GM23338 (cell line): ENCODE measurements around the gene MAP2K7.

Experiments used
- CREB1 ChIP-seq: fragments of 250-450 bp; sonication (Bioruptor Pico); IDR thresholded peaks from 2 replicates; pipeline ENCODE4 v1.5.0; 2020; ENCODE audit warnings: low read depth, mild to moderate bottlenecking, moderate library complexity
- ETS1 ChIP-seq: IDR thresholded peaks from 2 replicates; pipeline ENCODE4 v1.6.1; 2016; ENCODE audit warnings: antibody characterized with exemption
- EZH2 ChIP-seq: fragments of 200-600 bp; sonication (generic); IDR thresholded peaks from one replicate; pipeline ENCODE4 v1.8.0; 2017; ENCODE audit warnings: antibody characterized with exemption, mild to moderate bottlenecking, low read depth; ENCODE audit not compliant: unreplicated experiment
- EZH2phosphoT487 ChIP-seq: fragments of 200-600 bp; sonication (generic); IDR thresholded peaks from one replicate; pipeline ENCODE4 v1.8.1; 2018; ENCODE audit warnings: antibody characterized with exemption; ENCODE audit not compliant: unreplicated experiment
- JUNB ChIP-seq: IDR thresholded peaks from one replicate; pipeline ENCODE4 v1.6.1; 2016; ENCODE audit warnings: antibody characterized with exemption; ENCODE audit not compliant: unreplicated experiment
- NANOG ChIP-seq: IDR thresholded peaks from 2 replicates; pipeline ENCODE4 v1.6.1; 2016; ENCODE audit warnings: antibody characterized with exemption, borderline replicate concordance
- POLR2AphosphoS5 ChIP-seq: IDR thresholded peaks from 2 replicates; pipeline ENCODE4 v1.6.1; 2016; ENCODE audit warnings: antibody characterized with exemption, low read depth
- REST ChIP-seq: IDR thresholded peaks from one replicate; pipeline ENCODE4 v1.6.1; 2018; ENCODE audit warnings: antibody characterized with exemption; ENCODE audit not compliant: unreplicated experiment
- STAT1 ChIP-seq: IDR thresholded peaks from one replicate; pipeline ENCODE4 v1.6.1; 2016; ENCODE audit warnings: antibody characterized with exemption; ENCODE audit not compliant: unreplicated experiment
- ZNF114 ChIP-seq: fragments of 250-450 bp; sonication (Bioruptor Pico); IDR thresholded peaks from 2 replicates; pipeline ENCODE4 v1.5.0; 2020; ENCODE audit warnings: mild to moderate bottlenecking, moderate library complexity
- ZNF331 ChIP-seq: fragments of 250-450 bp; sonication (Bioruptor Pico); IDR thresholded peaks from 2 replicates; pipeline ENCODE4 v1.5.0; 2020; ENCODE audit warnings: low read depth, mild to moderate bottlenecking, moderate library complexity
- TF ChIP-seq, protein P1 (sequence below), 2 experiments: fragments of 200-600 bp in 1 of 2; sonication (generic) in 1 of 2; conservative IDR thresholded peaks; 2 replicates each; pipeline versions ENCODE4 v1.5.1 to v1.6.1; 2016 to 2017; ENCODE audit warnings: antibody characterized with exemption in 2 of 2, low read depth in 2 of 2, mild to moderate bottlenecking in 2 of 2, moderate library complexity in 1 of 2
- TF ChIP-seq, protein P2 (sequence below): fragments of 250-450 bp; sonication (Bioruptor Pico); IDR thresholded peaks from 2 replicates; pipeline ENCODE4 v1.5.0; 2020; ENCODE audit warnings: mild to moderate bottlenecking, moderate library complexity

DNA sequence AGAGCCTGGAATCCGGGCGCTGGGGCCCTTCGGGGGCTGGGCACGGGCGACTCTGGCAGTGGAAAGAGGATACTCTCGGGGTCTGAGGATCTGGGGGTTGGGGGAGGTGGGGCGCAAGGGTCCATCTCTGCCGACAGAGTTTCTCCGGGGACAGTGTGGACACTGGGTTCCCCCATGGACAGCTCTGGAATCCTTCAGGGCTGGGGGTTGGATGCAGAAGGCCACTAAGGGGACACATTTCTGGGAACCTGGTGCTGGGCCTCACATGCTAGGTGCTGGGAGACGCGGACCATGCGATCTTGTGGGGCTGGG is 13.2 kb downstream of the MAP2K7 start:
- TF ChIP-seq EZH2phosphoT487 (no peak), ETS1 (no peak), CREB1 (CRISPR knock-in tag) (no peak), ZNF114 (no peak), NANOG (no peak), POLR2AphosphoS5 (no peak), REST (no peak), EZH2 (peak; percentile 69), STAT1 (no peak), JUNB (no peak), ZNF331 (no peak)
- TF ChIP-seq, protein P1, sequence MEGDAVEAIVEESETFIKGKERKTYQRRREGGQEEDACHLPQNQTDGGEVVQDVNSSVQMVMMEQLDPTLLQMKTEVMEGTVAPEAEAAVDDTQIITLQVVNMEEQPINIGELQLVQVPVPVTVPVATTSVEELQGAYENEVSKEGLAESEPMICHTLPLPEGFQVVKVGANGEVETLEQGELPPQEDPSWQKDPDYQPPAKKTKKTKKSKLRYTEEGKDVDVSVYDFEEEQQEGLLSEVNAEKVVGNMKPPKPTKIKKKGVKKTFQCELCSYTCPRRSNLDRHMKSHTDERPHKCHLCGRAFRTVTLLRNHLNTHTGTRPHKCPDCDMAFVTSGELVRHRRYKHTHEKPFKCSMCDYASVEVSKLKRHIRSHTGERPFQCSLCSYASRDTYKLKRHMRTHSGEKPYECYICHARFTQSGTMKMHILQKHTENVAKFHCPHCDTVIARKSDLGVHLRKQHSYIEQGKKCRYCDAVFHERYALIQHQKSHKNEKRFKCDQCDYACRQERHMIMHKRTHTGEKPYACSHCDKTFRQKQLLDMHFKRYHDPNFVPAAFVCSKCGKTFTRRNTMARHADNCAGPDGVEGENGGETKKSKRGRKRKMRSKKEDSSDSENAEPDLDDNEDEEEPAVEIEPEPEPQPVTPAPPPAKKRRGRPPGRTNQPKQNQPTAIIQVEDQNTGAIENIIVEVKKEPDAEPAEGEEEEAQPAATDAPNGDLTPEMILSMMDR (conservative IDR thresholded peaks at IDR 0.05; ENCODE audit: low read depth in 2 of 2) = no peak
- TF ChIP-seq, protein P2, sequence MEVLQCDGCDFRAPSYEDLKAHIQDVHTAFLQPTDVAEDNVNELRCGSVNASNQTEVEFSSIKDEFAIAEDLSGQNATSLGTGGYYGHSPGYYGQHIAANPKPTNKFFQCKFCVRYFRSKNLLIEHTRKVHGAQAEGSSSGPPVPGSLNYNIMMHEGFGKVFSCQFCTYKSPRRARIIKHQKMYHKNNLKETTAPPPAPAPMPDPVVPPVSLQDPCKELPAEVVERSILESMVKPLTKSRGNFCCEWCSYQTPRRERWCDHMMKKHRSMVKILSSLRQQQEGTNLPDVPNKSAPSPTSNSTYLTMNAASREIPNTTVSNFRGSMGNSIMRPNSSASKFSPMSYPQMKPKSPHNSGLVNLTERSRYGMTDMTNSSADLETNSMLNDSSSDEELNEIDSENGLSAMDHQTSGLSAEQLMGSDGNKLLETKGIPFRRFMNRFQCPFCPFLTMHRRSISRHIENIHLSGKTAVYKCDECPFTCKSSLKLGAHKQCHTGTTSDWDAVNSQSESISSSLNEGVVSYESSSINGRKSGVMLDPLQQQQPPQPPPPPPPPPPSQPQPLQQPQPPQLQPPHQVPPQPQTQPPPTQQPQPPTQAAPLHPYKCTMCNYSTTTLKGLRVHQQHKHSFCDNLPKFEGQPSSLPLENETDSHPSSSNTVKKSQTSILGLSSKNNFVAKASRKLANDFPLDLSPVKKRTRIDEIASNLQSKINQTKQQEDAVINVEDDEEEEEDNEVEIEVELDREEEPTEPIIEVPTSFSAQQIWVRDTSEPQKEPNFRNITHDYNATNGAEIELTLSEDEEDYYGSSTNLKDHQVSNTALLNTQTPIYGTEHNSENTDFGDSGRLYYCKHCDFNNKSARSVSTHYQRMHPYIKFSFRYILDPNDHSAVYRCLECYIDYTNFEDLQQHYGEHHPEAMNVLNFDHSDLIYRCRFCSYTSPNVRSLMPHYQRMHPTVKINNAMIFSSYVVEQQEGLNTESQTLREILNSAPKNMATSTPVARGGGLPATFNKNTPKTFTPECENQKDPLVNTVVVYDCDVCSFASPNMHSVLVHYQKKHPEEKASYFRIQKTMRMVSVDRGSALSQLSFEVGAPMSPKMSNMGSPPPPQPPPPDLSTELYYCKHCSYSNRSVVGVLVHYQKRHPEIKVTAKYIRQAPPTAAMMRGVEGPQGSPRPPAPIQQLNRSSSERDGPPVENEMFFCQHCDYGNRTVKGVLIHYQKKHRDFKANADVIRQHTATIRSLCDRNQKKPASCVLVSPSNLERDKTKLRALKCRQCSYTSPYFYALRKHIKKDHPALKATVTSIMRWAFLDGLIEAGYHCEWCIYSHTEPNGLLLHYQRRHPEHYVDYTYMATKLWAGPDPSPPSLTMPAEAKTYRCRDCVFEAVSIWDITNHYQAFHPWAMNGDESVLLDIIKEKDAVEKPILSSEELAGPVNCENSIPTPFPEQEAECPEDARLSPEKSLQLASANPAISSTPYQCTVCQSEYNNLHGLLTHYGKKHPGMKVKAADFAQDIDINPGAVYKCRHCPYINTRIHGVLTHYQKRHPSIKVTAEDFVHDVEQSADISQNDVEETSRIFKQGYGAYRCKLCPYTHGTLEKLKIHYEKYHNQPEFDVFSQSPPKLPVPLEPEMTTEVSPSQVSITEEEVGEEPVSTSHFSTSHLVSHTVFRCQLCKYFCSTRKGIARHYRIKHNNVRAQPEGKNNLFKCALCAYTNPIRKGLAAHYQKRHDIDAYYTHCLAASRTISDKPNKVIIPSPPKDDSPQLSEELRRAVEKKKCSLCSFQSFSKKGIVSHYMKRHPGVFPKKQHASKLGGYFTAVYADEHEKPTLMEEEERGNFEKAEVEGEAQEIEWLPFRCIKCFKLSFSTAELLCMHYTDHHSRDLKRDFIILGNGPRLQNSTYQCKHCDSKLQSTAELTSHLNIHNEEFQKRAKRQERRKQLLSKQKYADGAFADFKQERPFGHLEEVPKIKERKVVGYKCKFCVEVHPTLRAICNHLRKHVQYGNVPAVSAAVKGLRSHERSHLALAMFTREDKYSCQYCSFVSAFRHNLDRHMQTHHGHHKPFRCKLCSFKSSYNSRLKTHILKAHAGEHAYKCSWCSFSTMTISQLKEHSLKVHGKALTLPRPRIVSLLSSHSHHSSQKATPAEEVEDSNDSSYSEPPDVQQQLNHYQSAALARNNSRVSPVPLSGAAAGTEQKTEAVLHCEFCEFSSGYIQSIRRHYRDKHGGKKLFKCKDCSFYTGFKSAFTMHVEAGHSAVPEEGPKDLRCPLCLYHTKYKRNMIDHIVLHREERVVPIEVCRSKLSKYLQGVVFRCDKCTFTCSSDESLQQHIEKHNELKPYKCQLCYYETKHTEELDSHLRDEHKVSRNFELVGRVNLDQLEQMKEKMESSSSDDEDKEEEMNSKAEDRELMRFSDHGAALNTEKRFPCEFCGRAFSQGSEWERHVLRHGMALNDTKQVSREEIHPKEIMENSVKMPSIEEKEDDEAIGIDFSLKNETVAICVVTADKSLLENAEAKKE (CRISPR knock-in tag) = no peak
